ENCODE results near the gene TCTA. TPM values are rescaled to one million over a fixed set of nuclear protein-coding genes. Genes with fewer than 3 reads are reported as not detected.

TCTA gene
- total and polyA plus RNA-seq, 2 of the 8 experiments (the other 6 are each of a cell fraction or from before 2014, with no cell fraction given) = 6.2 to 11.0 TPM

- TF ChIP-seq ZNF274 (IDR thresholded peaks at IDR 0.05; ENCODE audit: borderline replicate concordance, extremely low read depth, low read length) = no peak
- no peak for TF ChIP-seq CEBPB (IDR thresholded peaks at IDR 0.05; ENCODE audit: low read depth, low read length)
- TF ChIP-seq PHF8 (conservative IDR thresholded peaks at IDR 0.05; ENCODE audit: low read depth, low read length) = no peak
- no peak for TF ChIP-seq SP1 (IDR thresholded peaks at IDR 0.05; ENCODE audit: low read depth, low read length)
- no peak for TF ChIP-seq KDM5A (IDR thresholded peaks at IDR 0.05; ENCODE audit: low read length)
- no peak for TF ChIP-seq HDAC2 (IDR thresholded peaks at IDR 0.05; ENCODE audit: borderline replicate concordance in 1 of 2, low read depth in 2 of 2, low read length in 2 of 2)
Measured at GRCh38 chr3:49414753-49415152, 2.5 kb downstream of the TCTA start (continued).
